ENCODE measurements around the gene PLBD2. TPM values are rescaled to one million over a fixed set of nuclear protein-coding genes. Genes with fewer than 3 reads are reported as not detected.

PLBD2 gene
- total and polyA plus RNA-seq, 8 donors = 2.7 to 32.4 (median 8.2) TPM

DNA sequence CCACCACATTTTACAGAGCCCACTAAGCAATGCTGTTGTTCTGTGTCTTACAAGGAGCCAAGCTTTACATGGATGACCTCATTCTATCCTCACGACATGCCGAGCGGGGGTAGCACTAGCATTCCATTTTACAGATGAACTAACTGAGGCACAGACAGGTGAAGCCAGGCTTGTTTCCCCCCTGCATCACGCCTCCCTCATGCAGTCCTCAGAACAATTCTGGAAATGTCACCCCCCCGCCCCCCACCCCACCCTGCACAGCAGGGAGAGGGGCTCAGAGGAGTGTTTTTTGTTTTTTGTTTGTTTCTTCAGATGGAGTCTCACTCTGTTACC lies 25.0 kb upstream of the PLBD2 start:
- H3K9me3 ChIP-seq = no peaks in the 10 kb centered on the region
- TF ChIP-seq EP300 (IDR thresholded peaks at IDR 0.05) = no peak
- TF ChIP-seq POLR2AphosphoS5 (IDR thresholded peaks at IDR 0.05) = no peak
- TF ChIP-seq CTCF (IDR thresholded peaks at IDR 0.05) = no peak
- TF ChIP-seq POLR2A (IDR thresholded peaks at IDR 0.05) = no peak
- peaks cover 10 to 45% (median 38%) of the 10 kb centered on the region in 4 donors for H3K36me3 ChIP-seq
- H3K27me3 ChIP-seq = no peaks in the 10 kb centered on the region
- intact Hi-C loops (cut with DNase I; ENCODE audit: low total_unique reads) = no loop called here
- H3K4me3 ChIP-seq = peak overlapping the region; percentile 69 to 81 (median 78)
- 80 to 89% (median 87%) methylated on average over 5 of the region's 5 CpGs for WGBS, 5 donors
- no peak for DNase-seq
- H3K4me1 ChIP-seq = peaks cover 12 to 33% (median 31%) of the 10 kb centered on the region in 4 donors
- peak overlapping the region in 4 of 5 donors; percentile 34 to 91 (median 86) for H3K27ac ChIP-seq

DNA sequence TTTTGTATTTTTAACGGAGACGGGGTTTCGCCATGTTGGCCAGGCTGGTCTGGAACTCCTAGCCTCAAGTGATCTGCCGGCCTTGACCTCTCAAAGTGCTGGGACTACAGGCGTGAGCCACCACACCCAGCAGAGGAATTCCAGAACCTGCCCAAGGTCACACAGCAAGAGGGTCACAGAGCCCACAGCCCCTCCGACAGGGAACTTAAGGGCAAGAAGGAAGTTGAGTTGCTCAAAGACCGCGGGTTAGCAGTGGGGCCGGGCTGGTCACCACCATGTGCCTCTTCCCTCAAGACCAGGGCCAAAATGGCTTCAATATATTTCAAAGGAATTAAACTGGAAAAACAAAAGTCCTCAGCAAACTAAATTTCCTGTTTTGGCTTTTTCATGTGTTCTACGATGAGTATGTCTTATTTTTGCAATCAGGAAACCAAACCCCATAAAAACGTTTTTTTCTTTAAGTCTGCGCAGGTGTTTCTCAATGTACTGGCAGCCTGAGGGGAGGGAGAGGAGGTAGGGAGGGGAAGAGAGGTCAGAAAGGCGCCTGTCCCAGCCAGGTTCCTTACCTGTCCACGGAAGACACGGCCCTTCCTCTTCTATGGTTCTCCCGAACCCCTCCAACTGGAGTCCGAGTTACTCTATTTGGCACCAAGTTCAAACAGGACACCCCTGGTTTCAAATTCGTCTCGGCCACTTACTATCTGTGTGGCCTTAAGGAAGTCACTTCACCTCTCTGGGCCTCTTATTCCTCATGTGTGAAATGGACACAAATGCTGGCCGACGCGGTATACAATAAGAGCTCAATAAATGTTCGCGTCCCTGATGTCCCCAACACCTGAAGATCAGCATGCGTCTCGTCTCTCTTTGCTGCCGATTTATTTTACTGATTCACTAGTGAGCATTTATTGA lies 24.3 kb upstream of the PLBD2 start:
- TF ChIP-seq POLR2A (IDR thresholded peaks at IDR 0.05) = no peak
- TF ChIP-seq CTCF (IDR thresholded peaks at IDR 0.05) = no peak
- TF ChIP-seq POLR2AphosphoS5 (IDR thresholded peaks at IDR 0.05) = no peak
- TF ChIP-seq EP300 (IDR thresholded peaks at IDR 0.05) = no peak
- no peaks in the 10 kb centered on the region for H3K27me3 ChIP-seq
- H3K9me3 ChIP-seq = no peaks in the 10 kb centered on the region
- peaks cover 10 to 39% (median 34%) of the 10 kb centered on the region in 4 donors for H3K36me3 ChIP-seq
- intact Hi-C loops (cut with DNase I; ENCODE audit: low total_unique reads) = no loop called here
- H3K4me3 ChIP-seq = peak overlapping the region; percentile 69 to 81 (median 78)
- H3K27ac ChIP-seq = peak overlapping the region; percentile 69 to 91 (median 84)
- 23 to 30% (median 26%) methylated on average over 27 of the region's 27 CpGs for WGBS, 5 donors
- peaks cover 12 to 33% (median 31%) of the 10 kb centered on the region in 4 donors for H3K4me1 ChIP-seq
- DNase-seq = peak; percentile 40 to 63

GRCh38 chr12:113334786-113335539 lies 23.4 kb upstream of the PLBD2 start, which contains the start of gene SLC8B1:
Gene SLC8B1, minus strand, starts transcription at chr12:113335109. Its CDS starts 2,231 bp downstream, at chr12:113332878.
- WGBS, 5 donors = 0 to 2% (median 1%) methylated on average over 34 to 62 of the region's 62 CpGs
- H3K36me3 ChIP-seq = peaks cover 10 to 30% (median 25%) of the 10 kb centered on the region in 4 donors
- intact Hi-C loops (cut with DNase I; ENCODE audit: low total_unique reads) = no loop called here
- peaks cover 12 to 33% (median 31%) of the 10 kb centered on the region in 4 donors for H3K4me1 ChIP-seq
- H3K9me3 ChIP-seq = no peaks in the 10 kb centered on the region
- peak within 1 kb of the TSS; percentile 69 to 91 (median 84) for H3K27ac ChIP-seq
- H3K4me3 ChIP-seq = peak within 1 kb of the TSS; percentile 69 to 81 (median 78)
- H3K27me3 ChIP-seq = no peaks in the 10 kb centered on the region
- TF ChIP-seq POLR2AphosphoS5 (IDR thresholded peaks at IDR 0.05) = peak; percentile 72 to 97 (median 97)
- TF ChIP-seq CTCF (IDR thresholded peaks at IDR 0.05) = no peak
- peak; percentile 93 to 94 for DNase-seq

DNA sequence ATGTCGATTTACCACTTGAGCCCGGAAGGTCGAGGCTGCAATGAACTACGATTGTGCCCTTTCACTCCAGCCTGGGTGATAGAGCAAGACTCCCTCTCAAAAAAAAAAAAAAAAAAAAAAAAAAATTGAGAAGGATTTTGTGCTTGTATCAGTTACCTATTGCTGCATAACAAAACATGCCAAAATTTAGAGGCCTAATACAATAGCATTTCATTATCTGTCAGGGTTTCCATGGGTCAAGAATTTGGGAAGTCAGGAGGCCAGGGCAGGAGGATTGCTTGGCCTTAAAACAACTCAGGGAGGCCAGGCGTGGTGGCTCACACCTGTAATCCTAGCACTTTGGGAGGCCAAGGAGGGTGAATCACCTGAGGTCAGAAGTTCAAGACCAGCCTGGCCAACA lies 18.8 kb upstream of the PLBD2 start:
- 91 to 97% (median 95%) methylated on average over 5 of the region's 5 CpGs for WGBS, 5 donors
- Histone ChIP-seq H3K9me3 (no peaks in the 10 kb centered on the region), H3K27ac (no peak overlapping the region), H3K4me3 (no peak overlapping the region), H3K4me1 (peaks cover 0 to 12% (median 9%) of the 10 kb centered on the region in 4 donors), H3K36me3 (no peaks in the 10 kb centered on the region), H3K27me3 (no peaks in the 10 kb centered on the region)
- DNase-seq = no peak
- intact Hi-C loops (cut with DNase I; ENCODE audit: low total_unique reads) = no loop called here
- TF ChIP-seq CTCF (IDR thresholded peaks at IDR 0.05) (no peak), EP300 (IDR thresholded peaks at IDR 0.05) (no peak), POLR2A (IDR thresholded peaks at IDR 0.05) (no peak), POLR2AphosphoS5 (IDR thresholded peaks at IDR 0.05) (no peak)
